ENCODE data around the gene KRT82.
"Not testable (repeated sequence)": the region's sequence is repeated elsewhere in the genome, so short reads cannot be mapped to it uniquely, and the experiment has no call there.

KRT82 gene

GRCh38 chr12:52405922-52406385 is at the start of gene KRT82:
TSS of gene KRT82 (minus strand) at chr12:52406335. CDS start at chr12:52406277, 58 bp downstream.
- no peak for DNase-seq

DNA sequence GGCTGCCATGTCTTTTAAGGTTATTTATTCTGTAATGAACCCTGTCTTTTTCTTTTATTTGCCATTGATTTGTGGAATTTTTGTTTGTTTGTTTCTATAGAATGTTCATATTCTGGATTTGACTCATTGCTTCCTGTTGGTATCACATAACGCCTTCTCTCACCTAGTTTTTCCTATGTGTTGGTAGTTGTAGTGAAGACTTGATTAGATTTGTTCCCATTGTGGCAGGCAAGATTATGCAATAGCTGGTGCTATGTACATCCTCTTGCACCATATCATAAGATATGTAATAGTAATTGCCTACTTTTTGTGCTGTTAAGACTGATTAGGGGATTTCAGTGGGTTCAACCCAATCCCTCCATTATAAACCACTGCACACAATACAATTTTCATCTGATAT is 49.7 kb upstream of the KRT82 start:
- DNase-seq = no peak

DNA sequence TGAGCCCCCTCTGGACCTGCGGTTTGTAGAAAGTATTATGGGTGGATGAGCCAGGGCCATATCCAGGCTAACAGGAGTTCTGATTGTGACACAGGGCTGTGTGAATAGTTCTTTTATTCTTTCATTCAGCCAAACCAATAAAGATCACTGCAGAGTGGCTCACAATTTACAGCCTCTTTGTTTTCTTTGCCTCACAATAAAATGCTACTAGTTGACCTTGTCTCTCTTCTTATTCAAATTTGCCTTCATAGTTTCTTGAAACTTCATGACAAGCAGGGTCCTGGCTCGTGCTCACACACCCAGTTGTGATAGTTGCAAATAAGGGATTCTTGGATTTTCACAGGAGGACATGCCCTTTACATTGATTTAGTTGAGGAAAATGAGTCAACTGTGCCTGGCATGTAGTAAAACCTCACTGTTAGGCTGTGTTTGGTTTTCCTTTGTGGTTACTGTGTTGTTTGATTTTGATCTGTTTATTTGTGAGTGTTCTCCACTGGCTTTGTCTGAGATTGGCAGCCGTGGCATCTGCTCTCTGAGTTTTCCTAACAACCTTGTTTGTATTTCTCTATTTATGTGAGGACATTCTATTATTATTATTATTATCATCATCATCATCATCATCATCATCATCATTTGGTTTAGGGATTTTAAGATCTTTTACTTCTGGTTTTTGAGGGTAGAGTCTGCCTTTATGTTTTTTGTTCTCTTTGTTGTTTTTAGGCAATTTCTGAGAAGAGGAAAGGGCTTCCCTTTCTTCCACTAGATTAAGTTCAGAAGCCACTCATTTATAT is 48.5 kb upstream of the KRT82 start:
- DNase-seq = no peak

GRCh38 chr12:52452101-52452500 is 46.0 kb upstream of the KRT82 start, which contains the start of gene KRT6B:
TSS of gene KRT6B (minus strand) at chr12:52452146. CDS start at chr12:52452078, 68 bp downstream.
- no peak for DNase-seq

DNA sequence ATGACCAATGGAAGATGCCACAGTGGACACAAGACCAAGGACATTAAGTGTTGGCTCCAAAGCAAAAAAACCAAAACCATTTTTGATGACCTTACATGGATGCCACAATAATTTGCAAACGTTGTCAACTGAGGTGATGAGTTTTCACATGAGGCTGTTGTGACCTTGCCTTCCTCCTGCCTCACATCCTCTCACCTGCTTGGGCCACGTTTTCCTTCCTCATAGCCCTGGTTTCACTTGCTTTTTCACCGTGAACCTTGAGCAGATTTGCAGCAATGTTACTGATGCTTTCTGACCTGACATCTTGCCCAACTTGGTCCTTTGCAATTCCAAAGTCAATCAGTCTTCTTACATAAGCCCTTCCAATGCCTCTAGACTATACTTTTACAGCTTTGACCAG is 42.1 kb upstream of the KRT82 start:
- DNase-seq = no peak

GRCh38 chr12:52447196-52447595 is 41.1 kb upstream of the KRT82 start:
- not testable (repeated sequence) for DNase-seq

- DNase-seq = no peak
Measured at GRCh38 chr12:52446367-52447045, 40.4 kb upstream of the KRT82 start.

DNA sequence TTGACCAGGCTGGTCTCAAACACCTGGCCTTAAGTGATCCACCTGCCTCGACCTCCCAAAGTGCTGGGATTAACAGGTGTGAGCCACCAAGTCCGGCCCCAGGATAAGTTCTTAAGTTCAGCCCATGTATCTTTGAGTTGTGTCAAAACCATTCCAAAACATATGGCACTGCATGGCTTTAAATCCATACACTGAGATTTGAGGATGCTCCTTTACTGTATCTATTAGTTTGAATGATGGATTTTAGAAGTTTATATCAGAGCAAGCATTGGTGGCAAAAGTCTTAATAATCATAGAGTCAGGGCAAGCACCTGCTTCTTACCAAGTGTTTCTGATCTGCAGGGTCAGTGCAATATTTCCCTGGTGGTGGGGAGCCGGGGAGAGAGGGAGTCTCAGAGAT is 39.7 kb upstream of the KRT82 start:
- DNase-seq = no peak

DNA sequence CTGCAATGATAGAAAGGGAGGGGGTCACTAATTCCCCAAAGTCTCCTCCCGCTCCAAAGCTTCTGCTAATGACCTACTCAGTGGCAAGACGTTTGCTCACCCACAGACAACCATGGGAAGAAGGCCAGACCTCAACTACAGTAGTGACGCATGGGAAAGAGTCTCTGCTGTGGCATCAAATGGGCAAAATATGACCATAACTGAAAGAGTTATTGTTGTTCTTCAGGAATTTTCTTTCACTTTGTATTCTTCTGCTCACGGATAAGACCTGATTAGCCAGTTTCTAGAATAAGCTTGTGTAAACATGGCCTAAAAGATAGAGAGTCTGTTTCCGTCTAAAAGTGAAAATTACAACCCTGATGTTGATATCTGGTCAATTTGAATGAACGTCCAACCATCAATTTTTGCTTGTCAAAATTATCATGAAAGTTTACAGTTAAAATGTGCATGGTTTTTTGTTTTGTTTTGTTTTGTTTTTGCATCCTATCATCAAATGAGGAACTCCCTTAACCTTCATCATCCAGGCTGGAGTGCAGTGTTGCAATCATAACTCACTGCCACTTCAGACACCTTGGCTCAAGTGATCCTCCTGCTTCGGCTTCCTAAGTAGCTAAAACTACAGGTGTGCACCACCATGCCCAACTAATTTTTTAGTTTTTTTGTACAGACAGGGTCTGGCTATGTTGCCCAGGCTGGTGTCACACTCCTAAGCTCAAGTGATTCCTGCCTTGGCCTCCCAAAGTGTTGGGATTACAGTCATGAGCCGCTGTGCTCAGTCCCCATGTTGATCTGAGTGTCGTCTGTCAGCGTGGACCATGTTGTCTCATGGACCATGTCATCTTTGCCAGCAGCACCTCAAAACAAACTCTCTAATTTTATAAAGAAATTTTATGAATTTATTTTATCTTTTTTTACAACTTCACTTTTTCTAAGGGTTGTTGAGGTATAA is 38.8 kb upstream of the KRT82 start:
- no peak for DNase-seq

- no peak for DNase-seq
Measured at GRCh38 chr12:52443966-52444365, 37.8 kb upstream of the KRT82 start.

DNA sequence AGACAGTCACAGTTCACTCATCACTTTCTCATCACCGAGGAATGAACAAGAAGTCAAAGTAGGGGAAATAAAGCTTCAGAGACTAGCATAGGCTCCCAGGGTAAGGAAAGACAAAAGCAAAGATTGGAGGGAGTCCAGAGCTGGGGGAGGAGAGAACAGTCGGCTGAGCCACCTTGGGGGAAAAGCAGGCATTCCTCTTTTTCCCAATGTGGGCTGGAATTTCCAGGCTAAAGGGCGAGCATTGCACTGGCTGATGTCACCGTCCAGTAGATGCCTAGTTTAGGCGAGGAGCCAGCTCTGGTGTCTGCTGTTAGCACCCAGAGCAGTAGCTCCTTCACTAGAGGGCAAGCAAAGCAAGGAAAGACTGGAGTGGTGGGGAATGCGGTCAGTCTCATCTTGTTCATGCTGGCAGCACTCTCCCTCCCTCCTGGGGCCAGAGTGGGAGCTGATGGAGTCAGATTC is 36.5 kb upstream of the KRT82 start:
- DNase-seq = no peak

DNA sequence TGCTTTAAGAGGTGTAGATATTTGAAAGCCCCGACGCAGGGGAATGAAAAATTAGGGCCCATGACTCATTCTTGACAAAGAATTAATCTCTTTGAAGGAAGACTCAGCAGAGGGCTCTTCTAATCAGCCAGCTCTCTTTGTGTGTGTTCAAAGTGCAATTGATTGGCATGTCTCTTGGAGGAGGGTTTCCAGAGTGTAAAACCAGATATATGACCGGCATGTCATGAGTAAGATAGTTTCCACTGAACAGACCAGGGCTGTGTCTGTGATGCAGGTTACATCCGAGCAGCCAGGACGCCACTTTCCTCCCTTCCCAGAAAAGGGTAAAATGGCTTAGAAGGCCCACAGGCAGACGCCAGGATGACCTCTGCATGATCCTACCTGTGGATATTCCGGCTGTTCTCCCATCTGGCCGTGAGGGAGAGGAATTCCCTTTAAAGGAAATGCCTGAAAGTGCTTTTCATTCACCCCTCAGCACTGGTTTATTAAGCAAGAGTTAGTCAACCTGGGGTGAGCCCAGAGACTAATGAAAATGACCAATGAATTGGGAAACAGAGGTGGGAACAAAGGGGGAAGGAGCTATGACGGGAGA is 35.3 kb upstream of the KRT82 start:
- DNase-seq = no peak

DNA sequence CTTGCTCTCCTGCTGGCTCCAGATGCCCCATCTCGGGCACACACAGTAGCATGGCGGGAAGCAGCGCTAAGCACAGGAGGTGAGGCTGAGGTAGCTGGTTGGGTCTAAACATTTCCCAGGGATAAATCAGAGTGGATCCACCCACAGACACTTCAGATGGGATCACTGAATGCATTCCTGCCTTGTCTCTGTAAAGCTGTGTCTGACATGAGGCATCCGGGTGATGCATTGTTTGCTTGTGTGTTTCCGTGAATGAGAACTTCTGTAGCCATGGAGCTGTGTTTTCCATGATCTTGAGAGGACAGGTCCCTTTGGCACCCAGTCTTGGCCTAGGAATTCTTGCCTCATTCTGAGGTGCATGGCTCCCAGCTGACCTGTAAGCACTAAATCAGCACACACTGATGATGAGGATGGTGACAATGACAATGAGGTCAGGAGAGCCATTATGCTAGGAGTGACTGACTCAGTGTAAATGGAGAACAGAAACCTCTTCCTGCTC is 34.7 kb upstream of the KRT82 start:
- DNase-seq = no peak

- no peak for DNase-seq
Measured at GRCh38 chr12:52439845-52440244, 33.7 kb upstream of the KRT82 start.

GRCh38 chr12:52439420-52439819 is 33.3 kb upstream of the KRT82 start:
- DNase-seq = no peak

DNA sequence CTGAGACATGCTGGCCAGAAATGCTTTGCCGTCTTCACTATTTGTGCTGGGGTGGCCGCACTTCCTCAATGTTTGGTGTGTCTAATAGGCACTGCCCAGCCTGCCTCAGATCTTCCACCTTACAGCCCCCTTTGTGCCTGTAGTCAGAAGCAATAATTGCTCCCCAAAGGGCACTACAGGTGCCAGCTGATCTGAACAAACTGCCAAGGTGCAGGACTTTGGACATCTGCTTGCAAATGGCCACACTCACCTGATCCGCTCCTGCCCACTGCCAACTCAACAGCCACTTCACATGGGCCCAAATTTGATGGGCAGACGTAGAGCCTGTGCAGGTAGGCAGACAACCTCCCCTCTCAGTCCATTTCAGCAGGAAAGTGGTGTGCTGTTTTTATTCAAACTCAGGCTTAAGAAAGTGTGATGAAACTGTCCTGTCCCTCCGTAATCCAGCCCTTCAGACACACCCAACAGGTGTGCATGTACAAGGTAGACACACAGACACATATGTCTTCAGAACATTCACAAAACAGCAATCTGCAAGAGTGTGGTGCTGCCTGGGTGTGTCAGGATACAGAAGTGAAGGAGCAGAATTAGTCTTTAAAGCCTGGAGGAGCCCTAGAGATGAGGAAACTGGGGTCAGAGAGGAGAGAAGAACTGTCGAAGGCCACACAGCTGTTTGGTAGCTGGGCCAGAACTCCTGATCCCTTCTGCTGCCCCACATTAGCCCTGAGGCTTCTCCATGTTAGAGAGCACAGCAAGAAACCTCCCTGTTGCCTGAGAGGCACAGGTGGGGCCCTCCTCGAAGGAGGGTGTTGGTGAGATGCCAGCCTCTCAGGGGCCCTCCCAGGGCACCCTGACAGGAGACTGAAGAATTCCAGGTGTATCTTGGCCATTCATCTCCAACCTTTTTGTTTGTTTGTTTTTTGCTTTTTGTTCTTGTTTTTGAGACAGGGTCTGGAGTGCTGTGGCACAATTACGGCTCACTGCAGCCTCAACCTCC is 32.5 kb upstream of the KRT82 start:
- DNase-seq = no peak

- no peak for DNase-seq
Measured at GRCh38 chr12:52437508-52437907, 31.4 kb upstream of the KRT82 start.

- DNase-seq = no peak
Measured at GRCh38 chr12:52436828-52437474, 30.8 kb upstream of the KRT82 start.

GRCh38 chr12:52436000-52436827 is 30.1 kb upstream of the KRT82 start:
- DNase-seq = no peak

DNA sequence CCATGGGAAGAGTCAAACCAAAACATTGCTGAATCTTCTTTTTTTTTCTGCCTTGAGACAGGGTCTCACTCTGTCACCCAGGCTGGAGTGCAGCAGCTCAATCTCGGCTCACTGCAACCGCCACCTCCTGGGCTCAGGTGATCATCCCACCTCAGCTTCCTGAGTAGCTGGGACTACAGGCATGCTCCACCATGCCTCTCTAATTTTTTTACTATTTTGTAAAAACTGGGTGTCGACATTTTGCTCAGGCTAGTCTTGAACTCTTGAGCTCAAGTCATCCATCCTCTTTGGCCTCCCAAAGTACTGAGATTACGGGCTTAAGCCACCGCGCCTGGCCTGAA is 29.5 kb upstream of the KRT82 start:
- DNase-seq = no peak
